ENCODE results near the gene POLA1. TPM values are rescaled to one million over a fixed set of nuclear protein-coding genes. Genes with fewer than 3 reads are reported as not detected.

The POLA1 gene
- total and polyA plus RNA-seq, 2 of the 4 experiments (the other 2 are of a cell fraction), result 4.0 to 15.1 TPM

DNA sequence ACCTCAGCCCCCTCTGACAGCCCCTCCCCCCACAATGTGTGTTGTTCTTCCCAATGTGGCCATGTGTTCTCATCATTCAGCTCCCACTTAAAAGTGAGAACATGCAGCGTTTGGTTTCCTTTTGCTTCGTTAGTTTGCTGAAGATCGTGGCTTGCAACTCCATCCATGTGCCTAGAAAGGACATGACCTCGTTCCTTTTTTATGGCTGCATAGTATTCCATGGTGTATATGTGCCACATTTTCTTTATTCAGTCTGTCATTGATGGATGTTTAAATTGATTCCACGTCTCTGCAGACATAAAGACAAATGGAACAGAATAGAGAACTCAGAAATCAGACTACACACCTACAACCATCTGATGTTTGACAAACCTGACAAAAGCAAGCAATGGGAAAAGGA, 276.1 kb downstream of the POLA1 start:
- no peak overlapping the region for H3K4me2 ChIP-seq (ENCODE audit: low read depth, low read length)
- no peaks in the 10 kb centered on the region for H3K27me3 ChIP-seq (ENCODE audit: control insufficient read depth, insufficient read depth, low read length)
- in situ Hi-C loops (cut with MboI; ENCODE audit: low sequenced_read_pairs), result no loop called here
- no peak overlapping the region for H4K8ac ChIP-seq (ENCODE audit: low read depth in 2 of 2, low read length in 2 of 2)
- no peaks in the 10 kb centered on the region for H3K79me1 ChIP-seq (ENCODE audit: low read depth in 1 of 2, low read length in 2 of 2)
- CTCF ChIA-PET, result no interaction called here
- H2AK5ac ChIP-seq (ENCODE audit: low read depth, low read length), result no peak overlapping the region
- no peak overlapping the region for H2AK9ac ChIP-seq (replicated peaks; ENCODE audit: low read depth, low read length, poor library complexity)
- no peak overlapping the region for H2BK5ac ChIP-seq (ENCODE audit: low read depth, low read length, poor library complexity, severe bottlenecking)
- no TSS peak for BruUV-seq (replicated peaks)
- no peaks in the 10 kb centered on the region for H3K4me1 ChIP-seq (ENCODE audit: control insufficient read depth, insufficient read depth, low read length)
- intact Hi-C loops (cut with micrococcal nuclease), result no loop called here
- H3K23ac ChIP-seq (ENCODE audit: low read depth, low read length), result no peak overlapping the region
- H4K91ac ChIP-seq (ENCODE audit: insufficient read depth, low read depth, low read length), result no peak overlapping the region
- no peak for DNase-seq
- no peaks in the 10 kb centered on the region for H3K36me3 ChIP-seq (ENCODE audit: control insufficient read depth, insufficient read depth, low read length)
- H4K20me1 ChIP-seq (ENCODE audit: insufficient read depth, low read length), result no peaks in the 10 kb centered on the region
- TF ChIP-seq, protein P1, sequence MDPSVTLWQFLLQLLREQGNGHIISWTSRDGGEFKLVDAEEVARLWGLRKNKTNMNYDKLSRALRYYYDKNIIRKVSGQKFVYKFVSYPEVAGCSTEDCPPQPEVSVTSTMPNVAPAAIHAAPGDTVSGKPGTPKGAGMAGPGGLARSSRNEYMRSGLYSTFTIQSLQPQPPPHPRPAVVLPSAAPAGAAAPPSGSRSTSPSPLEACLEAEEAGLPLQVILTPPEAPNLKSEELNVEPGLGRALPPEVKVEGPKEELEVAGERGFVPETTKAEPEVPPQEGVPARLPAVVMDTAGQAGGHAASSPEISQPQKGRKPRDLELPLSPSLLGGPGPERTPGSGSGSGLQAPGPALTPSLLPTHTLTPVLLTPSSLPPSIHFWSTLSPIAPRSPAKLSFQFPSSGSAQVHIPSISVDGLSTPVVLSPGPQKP (IDR thresholded peaks at IDR 0.05; ENCODE audit: borderline replicate concordance, low read depth, low read length), result no peak
- no peak for TF ChIP-seq MXI1 (IDR thresholded peaks at IDR 0.05; ENCODE audit: borderline replicate concordance, low read depth, low read length)
- TF ChIP-seq CHD1 (IDR thresholded peaks at IDR 0.05; ENCODE audit: low read depth, low read length), result no peak
- no peak for TF ChIP-seq NFE2L2 (IDR thresholded peaks at IDR 0.05; ENCODE audit: low read depth, low read length)
- no peak for ATAC-seq (ENCODE audit: low read depth)
- H2BK15ac ChIP-seq (ENCODE audit: low read depth, low read length), result no peak overlapping the region
- H3K27ac ChIP-seq (ENCODE audit: insufficient read depth, low read length), result no peak overlapping the region
- H3K9me1 ChIP-seq (ENCODE audit: insufficient read depth, low read length), result no peaks in the 10 kb centered on the region
- no peaks in the 10 kb centered on the region for H3K9me3 ChIP-seq (ENCODE audit: control insufficient read depth, insufficient read depth, low read length)
- no CpG with 5 or more reads among the region's 5 CpGs for WGBS, 2 experiments (ENCODE audit: extremely low coverage in 2 of 2, insufficient read length in 1 of 2)
- no peak overlapping the region for H3K14ac ChIP-seq (replicated peaks; ENCODE audit: low read depth, low read length)
- H3K4ac ChIP-seq (ENCODE audit: low read depth, low read length), result no peak overlapping the region
- no peak overlapping the region for H3K56ac ChIP-seq (ENCODE audit: extremely low read depth, insufficient read depth, low read length)
- POLR2A ChIA-PET (ENCODE audit: unreplicated experiment), result no interaction called here
- no peak overlapping the region for H2AFZ ChIP-seq (replicated peaks; ENCODE audit: low read length, poor library complexity)
- no peak overlapping the region for H4K5ac ChIP-seq (ENCODE audit: low read depth, low read length)
- H2BK20ac ChIP-seq (ENCODE audit: low read depth, low read length), result no peak overlapping the region
- H3K9ac ChIP-seq (ENCODE audit: low read depth, low read length), result no peak overlapping the region
- no peak overlapping the region for H2BK120ac ChIP-seq (ENCODE audit: low read depth, low read length)
- H3K18ac ChIP-seq (ENCODE audit: low read depth, low read length), result no peak overlapping the region
- H3K4me3 ChIP-seq (ENCODE audit: insufficient read depth, low read depth, low read length), result no peak overlapping the region
- dilution Hi-C loops (cut with HindIII; ENCODE audit: low sequenced_read_pairs, unreplicated experiment), result no loop called here

Measured in IMR-90 (cell line).